Head of caudate nucleus (tissue), 42 donors: ENCODE measurements around the gene STAT4.

Experiments used
- DNase-seq, 42 donors: peaks; one replicate each; pipeline versions ENCODE4 v3.0.0 to v3.0.0-alpha.2; 2020 to 2021; ENCODE audit warnings: mixed read lengths in 7 of 42
- intact Hi-C: fragments of 100-400 bp; cut with DNase I; formaldehyde crosslinking; loops from one replicate; pipeline ENCODE4 v1.15.0; 2022

STAT4 gene

DNA sequence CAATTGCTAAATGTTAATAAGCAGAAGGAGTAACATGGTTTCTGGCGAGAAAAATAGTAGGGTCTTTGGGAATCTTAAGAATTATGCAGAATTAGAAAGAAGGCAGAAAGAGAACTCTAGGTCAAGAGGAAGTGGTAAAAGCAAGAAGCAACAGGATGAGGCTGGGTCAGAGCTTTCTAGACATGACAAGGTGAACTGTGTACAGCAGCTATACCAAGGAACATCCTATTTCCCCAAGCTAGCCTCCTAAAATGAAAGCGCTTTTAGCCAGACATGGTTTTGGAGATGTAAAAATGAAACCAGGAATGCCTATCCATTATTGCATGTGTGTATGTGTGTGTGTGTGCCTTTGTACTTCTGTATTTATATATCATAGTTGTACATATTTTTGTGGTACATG, 94.6 kb downstream of the STAT4 start:
- intact Hi-C loops, result no loop called here

DNA sequence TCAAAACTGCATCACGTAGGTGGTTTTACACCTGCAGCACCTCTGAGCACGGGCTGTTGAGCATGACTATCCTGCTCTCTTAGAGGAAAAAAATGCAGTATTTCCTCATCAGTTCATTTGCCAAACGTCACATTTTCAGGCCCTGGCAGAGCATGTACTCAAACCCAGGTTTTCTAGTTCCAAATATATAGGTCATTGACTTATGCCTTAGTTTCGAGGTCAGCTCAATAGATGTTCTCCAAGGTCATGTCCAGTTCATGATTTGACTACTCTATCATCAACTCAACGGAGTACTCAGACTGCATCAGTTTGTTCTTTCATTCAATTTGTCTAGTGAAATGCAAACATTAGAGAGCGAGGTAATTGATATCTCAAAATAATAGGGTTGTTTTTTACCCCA, 97.5 kb downstream of the STAT4 start:
- DNase-seq, result no peak
- intact Hi-C loops, result no loop called here

More for the DNA sequence above, 94.6 kb downstream of the STAT4 start:
- no peak for DNase-seq

DNA sequence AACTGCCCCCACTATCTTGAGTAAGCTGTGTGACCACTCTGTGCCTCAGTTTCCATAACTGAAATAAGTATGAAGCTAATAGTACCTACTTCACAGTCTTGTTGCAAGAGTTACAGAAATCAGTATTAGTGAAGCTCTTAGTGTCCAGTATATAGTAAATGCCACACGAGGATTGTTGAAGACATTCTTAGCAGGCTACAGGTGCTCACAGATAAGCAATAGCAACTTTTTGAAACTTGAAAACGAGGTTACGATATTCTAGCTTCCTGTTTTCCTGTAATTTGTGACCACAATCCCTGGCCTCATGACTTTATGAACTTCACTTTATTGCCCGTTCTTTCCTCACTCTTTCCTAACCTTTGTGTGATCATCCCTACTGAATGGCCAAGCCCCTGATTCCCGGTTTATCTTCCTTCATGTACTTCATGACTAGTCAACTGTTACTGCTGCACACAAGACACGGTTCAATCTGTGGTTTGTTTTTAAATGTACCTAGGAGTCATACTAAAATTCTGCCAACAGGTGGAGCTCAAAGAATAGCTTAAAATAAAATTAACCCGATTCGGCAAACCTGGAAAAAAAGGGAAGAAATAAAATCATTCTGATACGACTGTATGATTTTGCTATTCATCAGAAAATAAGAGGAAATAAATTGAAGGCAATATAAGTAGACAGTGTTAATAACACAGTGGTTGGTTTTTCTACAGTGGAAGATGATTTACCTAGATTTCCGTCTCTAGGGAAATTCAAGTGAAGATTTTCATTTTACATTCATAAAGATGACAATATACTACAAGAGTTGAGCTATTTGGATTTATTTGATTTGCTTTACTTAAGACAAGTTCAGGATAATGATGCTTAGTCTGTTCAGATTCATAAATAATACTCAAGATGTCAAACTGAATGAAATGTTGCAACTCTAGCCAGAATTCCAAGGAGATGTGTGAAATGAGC, 98.7 kb downstream of the STAT4 start:
- peak in 1 of 42 donors; percentile 25 for DNase-seq
- intact Hi-C loops, result no loop called here

DNA sequence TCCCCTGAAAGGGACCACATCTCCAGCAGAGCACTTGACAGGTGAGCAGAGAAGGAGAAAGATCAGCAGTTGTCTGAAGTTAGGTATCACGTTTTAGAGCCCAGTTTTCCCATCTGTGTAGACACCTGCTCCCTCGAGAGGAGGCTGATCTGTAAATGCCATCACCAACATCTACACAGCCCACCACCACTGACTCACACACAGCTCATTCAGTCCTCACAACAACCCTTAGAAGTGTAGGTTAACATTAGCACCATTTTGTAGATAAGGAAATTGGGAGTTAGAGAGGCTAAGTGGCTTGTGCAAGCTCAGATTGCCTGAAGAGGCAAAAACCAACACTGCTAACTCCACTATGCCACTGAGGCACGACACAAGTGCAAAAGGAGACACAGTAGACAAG, 99.6 kb downstream of the STAT4 start:
- intact Hi-C loops, result no loop called here
- no peak for DNase-seq

DNA sequence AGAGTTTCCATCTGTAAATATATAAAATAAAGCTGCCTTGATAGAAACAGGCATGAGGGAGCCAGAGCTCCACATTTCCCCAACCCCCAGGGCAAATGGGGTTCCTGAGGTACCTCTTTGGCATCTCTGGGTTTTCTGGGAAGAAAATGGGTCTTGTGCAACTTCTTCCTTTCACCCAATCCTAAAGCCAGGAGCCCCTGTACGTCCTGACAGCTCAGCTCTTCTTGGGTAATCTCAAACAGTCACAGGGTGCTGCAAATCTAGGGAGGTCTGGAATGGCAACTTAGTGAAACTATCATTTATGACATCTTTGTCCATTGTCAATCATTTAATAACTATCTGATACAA, 100.2 kb downstream of the STAT4 start:
- intact Hi-C loops, result no loop called here
- no peak for DNase-seq

DNA sequence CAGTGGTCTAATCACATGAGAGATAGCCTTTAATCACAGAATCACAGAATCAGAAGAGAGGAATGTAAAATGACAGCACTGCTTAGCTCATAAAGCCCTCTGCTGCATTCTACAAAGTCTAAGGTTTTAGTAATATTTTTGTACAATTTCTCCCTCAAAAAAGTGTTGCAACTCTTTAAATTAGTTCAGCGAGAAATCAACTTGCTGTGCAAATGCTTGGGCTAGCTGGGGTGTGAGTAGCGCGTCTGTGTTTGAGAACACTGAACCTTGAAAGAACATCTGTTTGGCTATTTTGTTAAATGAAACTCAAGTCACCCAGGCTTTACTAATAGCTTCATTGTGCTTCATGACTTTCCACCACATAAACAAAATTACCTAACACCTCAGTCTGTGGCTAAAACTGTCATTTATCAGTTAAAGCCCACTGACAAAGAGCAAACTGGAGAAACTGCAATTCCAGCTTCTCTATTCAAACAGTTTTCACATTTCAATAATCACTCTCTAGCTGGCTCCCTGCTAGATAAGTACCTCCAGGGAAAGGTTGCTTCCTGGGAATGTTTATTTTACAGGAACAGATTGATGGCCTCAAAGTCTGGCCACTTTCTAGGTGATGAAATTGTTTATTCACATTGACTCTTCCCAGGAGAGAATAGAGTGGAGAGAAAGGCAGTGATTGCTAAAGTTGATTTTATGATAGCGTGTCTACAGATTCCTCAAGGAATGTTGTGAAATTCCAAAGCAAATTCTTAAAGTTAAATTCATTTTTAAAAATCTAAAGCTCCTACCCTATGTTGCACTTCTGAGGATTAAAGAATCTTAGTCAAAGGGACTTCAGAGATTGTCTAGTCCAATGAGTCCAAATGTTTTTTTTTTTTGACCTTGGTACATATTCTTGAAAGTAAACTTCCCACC, 100.8 kb downstream of the STAT4 start:
- intact Hi-C loops, result no loop called here
- no peak for DNase-seq

DNA sequence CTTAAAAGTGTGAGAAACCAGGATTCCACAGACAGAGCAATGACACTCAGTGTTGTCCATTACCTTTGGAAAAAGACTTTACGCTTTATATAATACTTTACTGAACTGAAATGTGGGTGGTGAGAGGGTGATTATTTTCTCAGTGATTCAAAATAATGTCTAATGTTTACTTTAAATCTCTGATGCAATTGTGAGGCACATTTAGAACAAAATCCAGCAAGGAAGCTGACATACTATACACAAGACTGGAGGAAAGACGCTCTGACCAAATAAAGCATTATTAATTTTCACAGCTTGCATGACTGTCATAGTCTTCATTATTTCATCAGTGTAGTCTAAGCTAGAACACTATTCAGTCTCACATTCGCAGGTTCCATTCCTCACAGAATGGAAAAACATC, 102.7 kb downstream of the STAT4 start:
- no peak for DNase-seq
- intact Hi-C loops, result no loop called here

DNA sequence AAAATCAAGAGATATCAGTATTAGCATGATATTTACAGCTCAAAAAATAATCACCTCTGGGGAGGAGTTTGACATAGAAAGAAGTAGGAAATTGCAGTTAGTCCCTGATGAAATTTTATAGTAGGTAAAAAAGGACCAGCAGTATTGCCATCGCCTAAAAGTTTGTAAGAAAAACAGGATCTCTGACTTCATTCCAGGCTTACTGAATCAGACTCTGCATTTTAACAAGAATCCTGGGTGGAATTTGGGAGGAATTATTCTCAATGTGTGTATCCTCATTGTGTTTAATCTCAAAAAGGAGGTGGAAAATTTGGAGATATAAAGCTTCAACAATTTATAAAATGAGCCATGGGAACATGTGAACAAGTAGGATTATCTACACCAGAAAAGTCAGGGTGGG, 105.7 kb downstream of the STAT4 start:
- no peak for DNase-seq
- intact Hi-C loops, result no loop called here

DNA sequence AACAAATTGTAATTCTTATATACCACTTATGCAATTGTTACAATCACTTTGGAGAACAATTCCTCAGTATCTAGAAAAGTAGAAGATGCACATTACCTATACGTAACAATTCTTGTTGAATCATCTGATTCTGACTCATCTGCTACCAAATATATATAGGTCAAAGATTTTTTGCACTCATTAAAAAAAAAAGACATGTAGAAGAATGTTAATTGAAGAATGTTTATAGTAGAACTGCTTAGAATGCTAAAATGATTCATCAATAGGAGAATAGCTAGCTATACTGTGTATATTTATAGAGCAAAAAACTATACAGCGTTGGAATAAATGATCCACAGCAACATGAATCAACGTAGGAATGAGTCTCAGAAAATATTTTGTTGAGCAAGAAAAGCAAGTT, 107.4 kb downstream of the STAT4 start:
- DNase-seq, result no peak
- intact Hi-C loops, result no loop called here

DNA sequence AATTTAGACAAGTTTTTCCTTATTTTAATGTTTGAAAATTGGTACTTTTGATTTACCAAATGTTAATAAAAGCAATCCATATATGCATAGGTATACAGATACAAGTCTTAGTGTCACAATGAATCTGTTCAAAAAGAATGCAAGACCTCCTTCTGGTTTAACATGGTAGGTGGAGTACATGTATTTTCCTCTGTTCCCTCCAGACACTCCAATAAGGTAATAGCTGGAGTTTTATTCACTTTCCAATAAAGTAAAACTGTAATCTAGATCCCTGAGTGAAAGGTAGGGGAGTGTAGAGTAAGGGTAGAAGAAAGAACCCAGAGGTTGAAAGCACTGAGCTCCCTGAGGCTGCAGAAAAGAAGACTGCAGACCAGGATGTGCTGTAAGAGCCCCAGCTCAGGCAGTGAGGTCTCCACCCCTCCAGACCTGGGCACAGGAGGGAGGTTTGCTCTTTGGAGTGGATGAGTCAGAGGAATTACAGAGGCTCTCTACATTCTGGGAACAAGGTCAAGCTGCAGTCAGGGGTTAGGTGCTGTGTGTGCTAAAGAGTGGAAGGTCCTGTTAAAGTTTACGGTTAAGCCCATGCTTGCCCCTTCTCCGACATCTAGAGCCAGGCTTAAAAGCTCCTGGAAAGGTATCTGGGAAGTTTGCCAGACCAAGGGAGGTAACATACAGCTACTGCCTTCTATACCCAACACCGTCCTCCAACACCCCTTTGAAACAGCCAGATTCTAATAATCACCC, 109.2 kb downstream of the STAT4 start:
- intact Hi-C loops, result no loop called here
- no peak for DNase-seq

DNA sequence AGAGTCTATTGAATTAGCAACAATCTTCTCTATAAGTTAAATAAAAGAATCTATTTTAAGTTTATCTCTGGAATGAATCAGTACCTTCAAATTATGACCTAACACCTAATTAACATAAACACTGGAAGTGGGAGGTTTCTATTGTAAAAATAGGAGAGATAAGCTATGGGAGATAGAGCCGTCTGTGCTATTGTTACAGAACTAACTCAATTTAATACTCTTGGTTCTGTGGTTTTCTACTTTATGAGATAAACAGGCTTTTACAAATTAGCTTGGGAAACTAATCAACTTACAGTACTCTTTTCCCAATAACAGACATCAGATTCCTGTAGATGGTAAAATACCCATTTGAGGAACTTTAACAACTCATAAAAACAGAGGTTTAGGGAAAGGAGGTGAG, 111.2 kb downstream of the STAT4 start:
- no peak for DNase-seq
- intact Hi-C loops, result no loop called here

DNA sequence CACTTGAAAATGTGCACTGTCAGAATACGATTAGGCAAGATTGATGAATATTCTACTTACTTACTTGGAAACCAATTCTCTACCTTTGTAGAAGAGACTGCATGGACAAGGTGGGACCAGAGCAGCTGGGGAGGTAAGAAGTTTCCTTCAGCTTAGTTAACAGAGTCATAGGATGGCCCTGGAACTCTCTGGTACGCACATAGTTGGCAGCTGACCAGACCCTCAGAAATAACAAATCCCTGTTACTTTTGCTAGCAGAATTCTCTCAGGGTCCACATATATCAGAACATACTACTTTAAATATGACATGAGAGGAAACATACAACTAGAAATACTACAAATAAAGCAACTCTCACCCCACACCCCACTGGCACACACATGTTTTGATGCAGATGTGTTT, 112.1 kb downstream of the STAT4 start:
- intact Hi-C loops, result no loop called here
- no peak for DNase-seq

DNA sequence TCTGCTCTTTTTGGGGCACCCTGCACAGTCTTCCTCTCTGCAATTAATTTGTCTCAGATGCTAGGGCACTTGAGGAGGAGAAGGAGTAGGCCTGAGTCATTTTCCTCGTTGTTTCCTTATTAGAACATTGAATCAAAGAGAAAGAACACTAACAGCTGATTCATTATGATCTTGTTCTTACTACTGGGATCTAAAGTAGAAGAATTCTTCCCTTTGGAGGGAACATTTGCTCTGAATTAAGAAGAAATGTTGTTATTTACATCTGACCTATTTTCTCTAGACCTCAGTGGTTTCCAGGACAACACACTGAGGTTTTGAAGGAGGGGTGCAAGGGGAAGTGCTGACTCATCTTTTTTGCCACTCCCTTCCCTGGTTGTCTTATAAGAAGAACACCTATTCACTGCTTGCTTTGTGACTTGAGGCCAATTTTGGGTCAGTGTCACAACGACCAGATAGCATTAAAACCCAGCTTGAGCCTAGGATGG, 112.5 kb downstream of the STAT4 start:
- peak in 3 of 42 donors; percentile 22 to 63 (median 48) for DNase-seq
- intact Hi-C loops, result no loop called here

DNA sequence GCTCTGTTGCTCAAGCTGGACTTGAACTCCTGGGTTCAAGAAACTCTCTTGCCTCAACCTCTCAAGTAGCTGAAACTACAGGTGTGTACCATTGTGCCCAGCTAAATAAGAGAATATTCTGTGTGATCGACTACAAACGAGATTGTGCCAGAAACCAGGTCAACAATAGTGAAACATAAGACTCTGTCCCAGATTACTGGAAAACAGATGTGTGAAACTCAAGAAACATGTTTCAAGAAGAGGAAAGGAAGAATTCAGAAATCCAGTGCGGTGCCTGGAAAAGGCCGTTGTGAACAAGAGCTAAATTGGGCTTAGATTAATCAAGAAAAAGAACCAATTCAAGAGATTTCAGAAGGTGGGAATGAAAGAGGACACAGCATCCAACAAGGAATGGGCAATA, 113.4 kb downstream of the STAT4 start:
- no peak for DNase-seq
- intact Hi-C loops, result no loop called here

DNA sequence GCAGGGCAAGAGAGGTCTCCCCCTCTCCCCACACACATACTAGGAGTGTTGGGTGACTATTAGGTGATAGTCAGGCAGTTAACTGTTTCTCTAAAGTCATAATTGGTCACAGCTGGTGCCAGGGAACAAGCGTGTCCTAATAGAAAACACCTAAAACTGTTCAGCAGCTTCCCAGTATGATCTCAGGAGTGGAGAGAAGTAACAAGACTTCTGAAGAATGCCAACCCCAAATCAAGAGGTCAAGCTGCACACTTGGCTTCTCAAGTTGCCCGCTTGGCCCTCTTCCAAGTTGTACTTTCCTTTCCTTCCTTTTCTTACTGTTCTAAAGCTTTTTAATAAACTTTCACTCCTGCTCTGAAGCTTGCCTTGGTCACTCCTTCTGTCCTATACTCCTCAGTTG, 114.4 kb downstream of the STAT4 start:
- intact Hi-C loops, result no loop called here
- no peak for DNase-seq

DNA sequence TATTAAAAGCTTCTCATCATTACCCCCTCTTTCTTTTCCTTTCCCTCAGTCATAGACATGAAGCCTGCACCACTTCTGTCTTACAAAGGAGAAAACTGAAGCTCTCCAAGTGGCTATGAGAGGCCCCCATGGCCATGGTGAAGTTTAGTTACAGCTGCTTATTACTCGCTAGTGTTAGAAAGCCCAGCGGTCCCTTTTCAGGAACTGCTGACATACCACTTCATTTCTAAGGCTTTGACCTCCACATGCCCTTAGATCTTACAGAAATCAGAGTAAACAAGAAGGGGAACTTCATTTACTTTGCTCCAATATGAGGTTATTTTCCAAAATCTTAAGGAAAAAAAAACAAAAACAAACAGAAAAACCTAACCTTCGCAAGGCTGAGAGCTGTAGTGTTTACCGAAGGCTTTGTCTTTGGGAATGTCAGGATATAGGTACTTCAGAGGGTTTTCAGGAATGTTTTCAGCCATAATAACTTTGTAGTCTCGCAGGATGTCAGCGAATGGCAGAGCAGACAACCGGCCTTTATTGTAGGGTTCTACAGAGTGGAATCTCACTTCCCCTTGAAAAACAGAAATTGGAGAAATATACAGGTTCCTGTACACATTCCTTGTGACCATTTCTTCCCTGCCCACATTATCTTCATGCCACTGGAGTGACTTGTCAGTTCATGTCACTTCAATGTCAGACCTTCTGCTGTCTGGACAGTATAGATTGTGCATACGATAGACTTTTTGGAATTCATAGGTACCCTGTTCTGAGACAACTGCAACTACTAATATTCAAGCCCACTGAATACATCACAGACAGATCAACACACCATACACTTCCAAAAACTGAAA, 118.0 kb downstream of the STAT4 start:
- no peak for DNase-seq
- intact Hi-C loops, result no loop called here

DNA sequence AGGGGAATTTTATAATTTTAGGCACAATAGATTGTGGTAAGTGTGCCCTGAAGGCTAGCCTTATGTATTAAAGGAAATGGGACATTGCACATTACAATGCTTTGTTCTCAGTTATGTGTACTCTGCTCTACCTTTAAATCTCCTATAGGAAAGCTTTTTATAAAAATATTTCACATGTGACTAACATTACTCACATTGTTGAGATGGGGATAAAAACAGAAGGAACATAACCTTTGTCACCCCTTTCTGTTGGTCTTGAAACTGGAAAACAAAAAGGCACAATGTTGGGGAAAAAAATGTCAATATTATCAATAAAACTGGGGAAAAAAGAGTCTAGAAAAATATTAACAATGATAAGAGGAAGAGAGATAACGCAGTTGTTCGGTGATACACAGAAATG, 119.5 kb downstream of the STAT4 start:
- intact Hi-C loops, result no loop called here
- DNase-seq, result no peak

DNA sequence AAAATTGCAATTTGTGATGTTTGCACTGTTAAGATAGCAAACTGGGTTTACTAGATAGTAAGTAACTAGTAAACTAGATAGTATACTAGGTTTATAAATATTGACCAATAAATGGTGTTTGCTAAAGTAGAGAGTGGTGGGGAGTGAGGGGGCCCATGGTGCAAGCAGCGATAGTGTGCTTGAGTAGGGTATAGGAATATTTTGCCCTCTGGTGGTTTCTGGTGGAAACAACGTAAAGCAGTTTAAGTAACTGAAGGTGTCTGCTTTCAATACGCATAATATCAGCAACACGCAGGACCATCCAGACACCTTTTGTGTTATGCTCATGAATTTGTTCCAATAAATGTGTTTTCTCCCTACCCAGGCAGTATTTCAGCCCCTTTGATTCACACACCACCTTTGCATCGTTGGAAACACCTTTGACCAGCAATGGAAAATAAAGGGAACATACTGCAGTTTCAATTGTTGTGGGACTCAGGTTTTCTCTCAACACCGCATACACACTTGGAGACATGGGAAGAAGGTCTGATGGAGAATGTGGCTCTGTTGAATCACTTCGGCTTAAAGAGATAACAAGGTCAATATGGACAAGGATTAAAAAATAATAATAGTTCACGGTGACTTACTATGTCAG, 120.2 kb downstream of the STAT4 start:
- DNase-seq, result peak in 15 of 42 donors; percentile 13 to 73 (median 40)
- intact Hi-C loops, result no loop called here
